Medulla oblongata (tissue), 1 donor: ENCODE results near the gene SPDYA.

ENCODE experiments used
- DNase-seq: peaks from one replicate; pipeline ENCODE4 v3.0.0-alpha.2; 2015; ENCODE audit errors: extremely low spot score

Gene SPDYA

DNA sequence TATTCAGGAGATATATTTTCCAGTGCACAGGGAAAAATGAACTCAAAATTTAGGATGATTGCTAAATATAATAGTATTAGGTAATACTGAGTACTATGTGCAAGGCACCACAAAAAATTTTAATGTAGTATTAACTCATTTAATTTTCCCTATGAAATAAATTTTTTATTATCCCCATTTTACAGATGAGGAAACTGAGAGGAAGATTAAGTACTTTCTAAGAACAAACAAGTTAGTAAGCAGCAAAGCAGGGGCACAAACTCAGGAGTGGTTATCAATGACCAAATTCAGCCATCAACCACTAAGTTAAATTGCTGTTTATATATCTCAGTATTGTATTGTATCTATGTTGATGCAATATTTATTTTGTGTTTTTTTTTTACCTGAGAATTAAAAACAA lies 14.2 kb downstream of the SPDYA start:
- no peak for DNase-seq

DNA sequence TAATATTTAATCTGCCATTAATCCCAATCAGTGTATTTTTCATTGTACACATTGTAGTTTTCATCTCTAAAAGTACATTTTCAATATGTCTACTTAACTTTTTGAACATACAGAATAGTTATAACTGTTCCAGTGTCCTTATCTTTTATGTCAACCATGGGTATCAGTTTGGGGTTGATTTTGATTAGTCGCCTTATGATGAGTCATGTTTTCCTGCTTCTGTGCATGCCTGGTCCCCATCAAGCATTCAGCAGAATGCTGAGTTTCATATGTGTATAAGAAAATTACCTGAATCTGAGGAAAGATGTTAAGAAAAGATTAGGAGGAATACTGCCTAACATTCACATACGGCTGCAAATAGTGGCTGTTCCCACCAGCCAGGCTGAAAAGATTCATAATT lies 17.7 kb downstream of the SPDYA start:
- DNase-seq: no peak

- DNase-seq: no peak
Observed at GRCh38 chr2:28833740-28834470, 23.3 kb downstream of the SPDYA start.

DNA sequence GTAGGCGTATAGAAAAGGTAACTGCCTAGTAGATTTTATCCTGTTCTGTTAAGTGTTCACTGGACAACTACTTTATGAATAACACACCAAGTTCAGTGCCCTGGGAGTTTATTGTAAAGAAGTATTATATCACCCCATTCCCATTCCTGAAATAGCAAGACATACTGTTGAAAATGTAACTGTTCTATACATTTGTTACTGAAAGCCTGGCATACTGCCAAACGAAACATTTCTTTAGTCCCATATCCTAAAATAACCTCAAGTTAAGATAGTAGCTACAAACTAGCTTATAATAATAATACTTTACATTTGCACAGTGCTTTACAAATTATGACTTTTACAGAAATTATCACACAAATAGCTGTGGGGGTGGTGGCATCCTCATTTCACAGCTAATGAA lies 25.1 kb downstream of the SPDYA start:
- no peak for DNase-seq

DNA sequence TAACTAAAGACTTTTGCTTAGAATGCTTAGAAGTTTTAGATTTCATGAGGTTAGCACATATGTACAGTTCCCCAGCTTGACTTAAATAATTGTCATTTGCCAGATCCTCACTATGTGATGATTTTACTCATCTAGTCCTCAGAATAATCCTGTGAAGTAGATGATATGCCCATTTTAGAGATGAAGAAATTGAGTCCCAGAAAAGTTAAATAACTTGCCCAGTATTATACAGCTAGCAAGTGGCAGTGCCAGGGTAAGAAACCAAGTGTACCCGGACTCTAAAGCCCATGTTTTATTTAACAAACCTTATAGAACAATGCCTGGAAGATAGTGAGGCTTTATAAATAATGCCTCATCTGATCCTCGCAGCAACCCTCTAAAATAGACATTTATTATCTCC lies 28.3 kb downstream of the SPDYA start:
- DNase-seq: no peak

DNA sequence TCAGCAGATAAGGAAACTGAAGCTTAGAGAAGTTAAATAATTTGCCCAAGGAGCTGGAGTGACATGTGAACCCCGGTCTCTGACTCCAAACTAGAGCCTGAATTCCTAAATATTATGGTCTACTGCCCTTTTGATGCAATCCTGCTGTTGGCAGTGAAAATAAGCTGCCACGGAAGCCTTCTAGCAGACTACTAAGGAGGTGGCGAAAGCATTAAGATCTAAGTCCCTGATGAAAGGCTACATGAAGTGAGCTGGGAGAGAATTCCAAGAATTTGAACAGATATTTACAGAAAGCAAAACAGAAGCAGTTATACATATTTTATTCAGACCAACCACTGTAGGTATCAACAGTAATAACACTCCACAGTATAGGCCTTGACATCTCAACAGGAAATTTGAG lies 31.4 kb downstream of the SPDYA start:
- DNase-seq: no peak

- no peak for DNase-seq
Observed at GRCh38 chr2:28855193-28855592, 44.6 kb downstream of the SPDYA start.

GRCh38 chr2:28855977-28856376 lies 45.3 kb downstream of the SPDYA start:
- no peak for DNase-seq

- DNase-seq: no peak
Observed at GRCh38 chr2:28868611-28869010, 58.0 kb downstream of the SPDYA start.

DNA sequence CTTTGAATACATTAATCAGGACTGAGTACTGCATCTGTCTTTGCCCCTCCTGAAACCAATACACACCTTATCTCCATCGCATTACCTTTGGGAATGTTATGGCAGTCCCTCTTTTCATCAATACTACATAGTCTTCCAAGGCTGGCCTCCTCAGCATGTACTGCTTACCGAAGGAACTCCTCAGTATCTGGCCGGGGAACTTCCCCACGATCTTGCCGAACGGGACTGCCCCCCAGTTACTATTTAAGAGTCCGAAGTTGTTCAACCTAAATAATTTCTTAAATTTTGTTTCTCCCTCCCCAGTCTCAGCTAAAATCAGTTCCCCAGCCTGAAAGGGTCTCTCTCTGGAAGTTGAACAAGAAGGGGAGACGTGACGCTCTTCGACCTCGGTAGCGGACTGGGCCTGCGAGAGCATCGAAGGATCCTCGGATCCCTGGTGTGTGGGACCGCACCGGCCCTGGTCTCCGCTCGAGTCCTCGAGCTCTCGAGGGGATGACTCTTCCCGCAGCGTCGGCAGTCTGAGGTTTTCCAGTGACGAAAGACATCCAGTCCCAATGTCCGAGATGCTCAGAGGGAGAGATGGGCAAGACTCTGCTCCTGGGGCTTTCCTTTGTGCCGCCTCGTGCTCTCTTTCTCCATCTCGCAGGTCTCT lies 59.0 kb downstream of the SPDYA start:
- DNase-seq: no peak

DNA sequence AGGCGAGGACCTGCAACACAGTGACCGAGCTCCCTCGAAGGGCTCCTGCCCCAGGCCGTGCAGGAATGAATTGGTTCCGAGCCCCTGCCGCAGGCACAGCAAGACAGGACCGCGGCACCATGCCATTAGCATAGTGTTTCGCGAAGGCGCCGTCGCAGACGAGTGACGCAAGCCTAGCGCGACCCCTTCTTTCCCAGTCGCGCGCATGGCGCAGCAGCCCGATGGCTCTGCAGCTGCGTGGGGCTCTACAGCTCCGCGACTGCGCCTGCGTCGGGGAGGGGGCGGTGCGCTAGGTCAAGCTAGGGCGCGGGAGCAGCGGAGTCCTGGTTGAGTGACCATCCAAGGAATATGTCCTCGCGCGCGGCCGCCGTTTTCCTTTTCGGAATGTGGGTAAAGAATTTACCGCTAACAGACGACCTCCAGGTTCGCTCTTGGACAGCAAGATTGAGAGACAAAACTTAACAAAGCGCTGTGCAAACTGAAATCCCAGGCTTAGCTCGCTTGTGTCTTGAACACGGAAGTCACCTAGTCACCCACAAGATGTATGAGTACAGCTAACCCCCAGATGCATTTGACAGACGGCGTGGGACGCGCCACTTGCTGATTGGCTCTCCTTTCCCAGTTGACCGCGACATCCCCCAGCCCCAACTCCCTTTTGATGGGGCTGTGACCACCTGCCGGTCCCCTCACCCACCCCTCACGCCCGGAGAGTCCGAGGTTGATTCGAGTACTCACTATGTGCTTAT lies 59.7 kb downstream of the SPDYA start, which contains the start of gene TRMT61B:
Gene TRMT61B, minus strand, starts transcription at position 164 of the 746 bp plus-strand sequence. Its CDS starts 32 bp downstream, at position 132.
- DNase-seq: peak; percentile 95

DNA sequence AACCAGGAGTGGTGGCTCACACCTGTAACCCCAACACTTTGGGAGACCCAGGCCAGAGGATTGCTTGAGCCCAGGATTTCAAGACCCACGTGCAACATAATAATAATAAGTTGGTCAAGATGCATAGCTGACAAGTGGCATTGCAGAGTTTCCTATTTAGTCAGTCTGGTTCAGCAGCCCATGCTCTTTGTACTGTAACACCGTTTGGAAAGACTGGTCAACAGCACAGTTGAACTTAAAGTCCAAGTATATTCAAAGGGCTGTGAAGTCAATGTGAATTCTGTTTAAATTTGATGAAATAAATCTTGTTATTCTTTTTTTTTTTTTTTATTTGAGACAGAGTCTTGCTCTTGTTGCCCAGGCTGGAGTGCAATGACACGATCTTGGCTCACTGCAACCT lies 61.0 kb downstream of the SPDYA start:
- no peak for DNase-seq

- no peak for DNase-seq
Observed at GRCh38 chr2:28880193-28880592, 69.6 kb downstream of the SPDYA start.

DNA sequence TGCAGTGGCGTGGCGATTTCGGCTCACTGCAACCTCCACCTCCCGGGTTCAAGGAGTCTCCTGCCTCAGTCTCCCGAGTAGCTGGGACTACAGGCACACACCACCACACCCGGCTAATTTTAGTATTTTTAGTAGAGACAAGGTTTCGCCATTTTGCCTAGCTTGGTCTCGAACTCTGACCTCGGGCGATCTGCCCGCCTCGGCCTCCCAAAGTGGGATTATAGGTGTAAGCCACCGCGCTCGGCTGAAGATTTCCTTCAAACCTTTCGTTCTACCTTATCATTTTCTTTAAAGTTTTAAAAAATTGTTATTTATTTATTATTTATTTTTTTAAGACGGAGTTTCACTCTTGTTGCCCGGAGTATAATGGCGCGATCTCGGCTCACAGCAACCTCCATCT lies 82.9 kb downstream of the SPDYA start:
- no peak for DNase-seq

DNA sequence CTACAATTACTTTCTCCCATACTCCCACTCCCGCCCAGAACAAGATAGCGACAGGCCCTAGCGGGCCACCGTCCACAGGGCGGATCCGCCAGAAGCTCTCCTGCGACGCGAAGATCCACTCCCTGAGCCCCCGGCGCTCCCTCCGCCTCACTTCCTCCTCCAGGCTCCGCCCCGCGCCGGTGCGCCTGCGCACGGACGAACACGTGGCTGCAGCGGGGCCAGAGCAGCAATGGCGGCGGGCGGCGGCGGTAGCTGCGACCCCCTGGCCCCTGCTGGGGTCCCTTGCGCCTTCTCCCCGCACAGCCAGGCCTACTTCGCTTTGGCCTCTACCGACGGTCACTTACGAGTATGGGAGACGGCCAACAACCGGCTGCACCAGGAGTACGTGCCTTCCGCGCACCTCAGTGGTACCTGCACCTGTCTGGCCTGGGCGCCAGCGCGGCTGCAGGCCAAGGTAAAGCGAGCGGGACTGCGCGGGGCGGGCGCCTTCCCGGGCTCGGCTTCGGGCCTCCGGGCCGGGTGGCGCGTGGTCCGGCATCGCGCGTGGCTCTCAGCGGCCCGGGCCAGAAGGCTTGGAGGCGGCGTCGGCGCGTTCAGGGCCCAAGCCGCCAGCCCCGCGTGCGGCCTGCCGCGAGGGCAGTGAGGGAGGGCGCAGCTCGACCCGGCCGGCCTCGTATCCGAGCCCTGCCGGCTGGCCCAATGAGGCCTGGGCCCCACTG lies 84.0 kb downstream of the SPDYA start, which contains the start of gene WDR43:
Gene WDR43, plus strand, starts transcription at position 198 of the 719 bp plus-strand sequence. Its CDS starts 32 bp downstream, at position 230.
- DNase-seq: peak; percentile 98

DNA sequence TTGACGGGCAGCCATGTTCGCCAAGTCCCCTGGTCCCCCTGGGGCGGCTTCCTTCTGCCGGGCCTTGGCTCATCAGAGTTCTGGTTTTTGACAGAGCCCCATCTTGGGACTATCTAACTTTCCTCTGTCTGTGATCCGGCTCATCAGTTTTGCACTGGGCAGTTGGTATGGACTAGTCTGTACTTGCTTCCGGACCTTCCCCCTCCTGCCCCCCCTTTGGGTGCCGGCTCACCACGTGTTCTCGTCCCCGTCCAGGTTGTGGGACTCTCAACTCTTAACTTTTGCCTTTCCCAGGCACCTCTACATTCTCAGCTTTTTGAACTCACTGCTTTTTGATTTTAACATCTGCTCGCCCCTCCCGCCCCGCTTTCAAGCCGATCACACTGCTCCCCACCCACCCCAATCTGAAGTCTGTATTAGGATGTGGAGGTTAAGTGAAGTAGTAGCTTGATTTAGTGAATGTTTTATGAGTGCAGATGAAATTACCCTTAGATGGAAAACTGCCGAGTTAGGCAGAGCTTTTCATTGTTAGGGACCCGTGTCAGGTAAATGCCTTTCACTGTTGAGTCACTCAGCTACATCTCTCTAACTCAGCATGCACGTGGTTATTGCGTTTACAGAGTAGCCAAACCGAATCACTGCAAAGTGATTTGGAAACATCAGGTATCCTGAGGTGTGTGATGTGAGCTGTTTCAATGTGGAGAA lies 84.7 kb downstream of the SPDYA start:
- peak; percentile 20 for DNase-seq

DNA sequence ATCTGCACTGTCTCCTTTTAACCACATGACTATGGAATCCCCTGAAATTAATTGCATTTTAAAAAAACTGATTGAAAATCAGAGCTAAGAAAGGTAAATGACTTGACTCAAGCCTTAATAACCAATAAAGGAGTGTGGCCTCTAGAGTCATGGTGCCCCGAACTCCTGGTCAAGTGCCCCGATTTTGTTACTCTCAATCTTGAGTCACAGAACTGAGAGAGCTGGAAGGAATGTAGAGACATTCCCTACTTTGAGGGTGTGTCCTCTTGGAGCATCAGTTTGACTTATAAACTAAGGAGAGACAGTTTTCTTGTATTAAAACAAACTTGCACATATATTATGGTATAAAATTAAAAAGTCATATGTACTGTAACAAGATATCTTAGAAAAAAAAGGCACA lies 86.3 kb downstream of the SPDYA start:
- DNase-seq: no peak

DNA sequence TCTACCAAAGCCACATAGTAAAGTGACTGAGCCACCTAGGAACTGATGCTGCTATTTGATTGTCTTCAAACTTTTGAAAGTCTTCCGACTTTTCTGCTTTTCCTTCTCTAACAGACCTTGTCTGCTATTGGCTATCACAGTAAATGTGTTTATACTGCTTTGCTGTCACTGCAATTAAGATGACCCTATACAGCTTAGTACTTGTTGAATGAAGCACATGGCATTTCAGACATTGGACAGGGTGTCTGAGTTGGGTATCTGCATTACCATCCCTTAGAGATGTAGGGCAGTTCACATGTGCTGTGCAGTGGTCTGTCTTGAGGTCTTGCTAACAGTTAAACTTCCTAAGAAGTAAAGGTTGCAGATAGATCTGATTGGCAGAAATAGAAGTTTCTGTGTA lies 87.4 kb downstream of the SPDYA start:
- no peak for DNase-seq
